Activated naive CD8-positive, alpha-beta T cell treated with anti-CD3 and anti-CD28 coated beads, Interleukin-2, amount 50 U/mL, for 24 hours (primary cell): ENCODE results near the gene DNAH7.

ENCODE experiments used
- ATAC-seq: fragments of 150-1000 bp; cut with Tn5 transposase; one replicate; pipeline ENCODE4 v1.10.0; 2021
- DNase-seq: peaks from one replicate; pipeline ENCODE4 v3.0.0; 2021
- H3K27ac Mint-ChIP-seq: one replicate; pipeline ENCODE4 v1.8.0; 2021; ENCODE audit warnings: mild to moderate bottlenecking, mixed read lengths
- H3K27me3 Mint-ChIP-seq: one replicate; pipeline ENCODE4 v1.8.0; 2021; ENCODE audit warnings: mixed read lengths
- H3K36me3 Mint-ChIP-seq: one replicate; pipeline ENCODE4 v1.8.0; 2021; ENCODE audit warnings: low read depth, mixed read lengths
- H3K4me1 Mint-ChIP-seq: one replicate; pipeline ENCODE4 v1.8.0; 2021; ENCODE audit warnings: mixed read lengths
- H3K4me3 Mint-ChIP-seq: one replicate; pipeline ENCODE4 v1.8.0; 2021; ENCODE audit warnings: mild to moderate bottlenecking, moderate library complexity, mixed read lengths
- H3K9me3 Mint-ChIP-seq: one replicate; pipeline ENCODE4 v1.8.0; 2021; ENCODE audit warnings: mixed read lengths

Gene DNAH7

GRCh38 chr2:195805283-195805976 lies 263.2 kb downstream of the DNAH7 start:
- no peak for ATAC-seq
- DNase-seq: no peak
- Mint-ChIP-seq H3K27ac (no peak overlapping the region), H3K4me3 (no peak overlapping the region), H3K27me3 (peaks cover under 1% of the 10 kb centered on the region), H3K9me3 (no peaks in the 10 kb centered on the region), H3K4me1 (no peaks in the 10 kb centered on the region), H3K36me3 (no peaks in the 10 kb centered on the region)

- Mint-ChIP-seq H3K4me1 (no peaks in the 10 kb centered on the region), H3K27ac (no peak overlapping the region), H3K36me3 (no peaks in the 10 kb centered on the region), H3K4me3 (no peak overlapping the region), H3K9me3 (peaks cover under 1% of the 10 kb centered on the region), H3K27me3 (no peaks in the 10 kb centered on the region)
- no peak for ATAC-seq
- DNase-seq: no peak
Observed at GRCh38 chr2:195795879-195796278, 272.8 kb downstream of the DNAH7 start.

GRCh38 chr2:195793881-195794280 lies 274.8 kb downstream of the DNAH7 start:
- Mint-ChIP-seq H3K9me3 (peaks cover 13% of the 10 kb centered on the region), H3K27ac (no peak overlapping the region), H3K4me3 (no peak overlapping the region), H3K36me3 (no peaks in the 10 kb centered on the region), H3K27me3 (no peaks in the 10 kb centered on the region), H3K4me1 (no peaks in the 10 kb centered on the region)
- ATAC-seq (no peak), DNase-seq (no peak)

GRCh38 chr2:195782156-195782555 lies 286.5 kb downstream of the DNAH7 start:
- no peaks in the 10 kb centered on the region for H3K27me3 Mint-ChIP-seq
- no peaks in the 10 kb centered on the region for H3K36me3 Mint-ChIP-seq
- H3K4me1 Mint-ChIP-seq: no peaks in the 10 kb centered on the region
- ATAC-seq (no peak), DNase-seq (no peak)
- no peaks in the 10 kb centered on the region for H3K9me3 Mint-ChIP-seq
- H3K27ac Mint-ChIP-seq: no peak overlapping the region
- H3K4me3 Mint-ChIP-seq: no peak overlapping the region

- no peak for DNase-seq
- Mint-ChIP-seq H3K36me3 (no peaks in the 10 kb centered on the region), H3K27ac (no peak overlapping the region), H3K4me3 (no peak overlapping the region), H3K9me3 (no peaks in the 10 kb centered on the region), H3K27me3 (no peaks in the 10 kb centered on the region), H3K4me1 (no peaks in the 10 kb centered on the region)
- no peak for ATAC-seq
Observed at GRCh38 chr2:195779491-195779890, 289.1 kb downstream of the DNAH7 start.

GRCh38 chr2:195769975-195770374 lies 298.7 kb downstream of the DNAH7 start:
- no peaks in the 10 kb centered on the region for H3K27me3 Mint-ChIP-seq
- ATAC-seq: no peak
- H3K27ac Mint-ChIP-seq: no peak overlapping the region

GRCh38 chr2:195768431-195768830 lies 300.2 kb downstream of the DNAH7 start:
- no peak for ATAC-seq

More at GRCh38 chr2:195769975-195770374, 298.7 kb downstream of the DNAH7 start:
- Mint-ChIP-seq H3K9me3 (peaks cover 10% of the 10 kb centered on the region), H3K4me1 (no peaks in the 10 kb centered on the region), H3K36me3 (no peaks in the 10 kb centered on the region), H3K4me3 (no peak overlapping the region)
- DNase-seq: no peak

GRCh38 chr2:195766691-195767090 lies 301.9 kb downstream of the DNAH7 start:
- H3K36me3 Mint-ChIP-seq: no peaks in the 10 kb centered on the region
- no peak overlapping the region for H3K27ac Mint-ChIP-seq
- no peaks in the 10 kb centered on the region for H3K4me1 Mint-ChIP-seq
- DNase-seq: no peak
- H3K9me3 Mint-ChIP-seq: peaks cover 37% of the 10 kb centered on the region
- H3K4me3 Mint-ChIP-seq: no peak overlapping the region
- no peaks in the 10 kb centered on the region for H3K27me3 Mint-ChIP-seq
- no peak for ATAC-seq

More at GRCh38 chr2:195768431-195768830, 300.2 kb downstream of the DNAH7 start:
- Mint-ChIP-seq H3K27me3 (no peaks in the 10 kb centered on the region), H3K9me3 (peaks cover 22% of the 10 kb centered on the region), H3K4me3 (no peak overlapping the region), H3K4me1 (no peaks in the 10 kb centered on the region), H3K27ac (no peak overlapping the region), H3K36me3 (no peaks in the 10 kb centered on the region)
- DNase-seq: no peak

GRCh38 chr2:195763866-195764265 lies 304.8 kb downstream of the DNAH7 start:
- H3K4me3 Mint-ChIP-seq: no peak overlapping the region
- ATAC-seq (no peak), DNase-seq (no peak)
- no peak overlapping the region for H3K27ac Mint-ChIP-seq
- peaks cover 52% of the 10 kb centered on the region for H3K9me3 Mint-ChIP-seq
- H3K27me3 Mint-ChIP-seq: no peaks in the 10 kb centered on the region
- no peaks in the 10 kb centered on the region for H3K36me3 Mint-ChIP-seq
- no peaks in the 10 kb centered on the region for H3K4me1 Mint-ChIP-seq

GRCh38 chr2:195759877-195760276 lies 308.8 kb downstream of the DNAH7 start:
- DNase-seq (no peak), ATAC-seq (no peak)
- no peaks in the 10 kb centered on the region for H3K36me3 Mint-ChIP-seq
- no peaks in the 10 kb centered on the region for H3K27me3 Mint-ChIP-seq
- no peak overlapping the region for H3K4me3 Mint-ChIP-seq
- no peaks in the 10 kb centered on the region for H3K4me1 Mint-ChIP-seq
- H3K27ac Mint-ChIP-seq: no peak overlapping the region
- peaks cover 42% of the 10 kb centered on the region for H3K9me3 Mint-ChIP-seq

- H3K27me3 Mint-ChIP-seq: no peaks in the 10 kb centered on the region
- no peak for DNase-seq
- no peak overlapping the region for H3K4me3 Mint-ChIP-seq
- no peaks in the 10 kb centered on the region for H3K4me1 Mint-ChIP-seq
- peaks cover 34% of the 10 kb centered on the region for H3K9me3 Mint-ChIP-seq
- no peaks in the 10 kb centered on the region for H3K36me3 Mint-ChIP-seq
- no peak for ATAC-seq
- H3K27ac Mint-ChIP-seq: no peak overlapping the region
Observed at GRCh38 chr2:195758846-195759245, 309.8 kb downstream of the DNAH7 start.

GRCh38 chr2:195756218-195756942 lies 312.3 kb downstream of the DNAH7 start:
- no peaks in the 10 kb centered on the region for H3K4me1 Mint-ChIP-seq
- ATAC-seq (no peak), DNase-seq (no peak)

GRCh38 chr2:195741191-195741590 lies 327.4 kb downstream of the DNAH7 start:
- no peaks in the 10 kb centered on the region for H3K27me3 Mint-ChIP-seq
- H3K36me3 Mint-ChIP-seq: peaks cover 50% of the 10 kb centered on the region
- H3K27ac Mint-ChIP-seq: no peak overlapping the region
- DNase-seq (no peak), ATAC-seq (no peak)
- no peaks in the 10 kb centered on the region for H3K4me1 Mint-ChIP-seq
- H3K4me3 Mint-ChIP-seq: no peak overlapping the region
- peaks cover 4% of the 10 kb centered on the region for H3K9me3 Mint-ChIP-seq

More at GRCh38 chr2:195756218-195756942, 312.3 kb downstream of the DNAH7 start:
- H3K36me3 Mint-ChIP-seq: no peaks in the 10 kb centered on the region
- H3K9me3 Mint-ChIP-seq: peaks cover 13% of the 10 kb centered on the region
- H3K4me3 Mint-ChIP-seq: no peak overlapping the region
- H3K27me3 Mint-ChIP-seq: no peaks in the 10 kb centered on the region
- H3K27ac Mint-ChIP-seq: no peak overlapping the region

- no peaks in the 10 kb centered on the region for H3K4me1 Mint-ChIP-seq
- no peak overlapping the region for H3K4me3 Mint-ChIP-seq
- H3K9me3 Mint-ChIP-seq: peaks cover 2% of the 10 kb centered on the region
- DNase-seq (no peak), ATAC-seq (no peak)
- H3K27me3 Mint-ChIP-seq: no peaks in the 10 kb centered on the region
- peaks cover 54% of the 10 kb centered on the region for H3K36me3 Mint-ChIP-seq
- H3K27ac Mint-ChIP-seq: no peak overlapping the region
Observed at GRCh38 chr2:195737511-195738325, 330.9 kb downstream of the DNAH7 start.

GRCh38 chr2:195735347-195735746 lies 333.3 kb downstream of the DNAH7 start:
- H3K27ac Mint-ChIP-seq: no peak overlapping the region
- DNase-seq: no peak
- H3K4me3 Mint-ChIP-seq: no peak overlapping the region
- H3K4me1 Mint-ChIP-seq: no peaks in the 10 kb centered on the region
- peaks cover 61% of the 10 kb centered on the region for H3K36me3 Mint-ChIP-seq
- H3K27me3 Mint-ChIP-seq: no peaks in the 10 kb centered on the region
- no peaks in the 10 kb centered on the region for H3K9me3 Mint-ChIP-seq
- no peak for ATAC-seq
